Neural cell (in vitro differentiated cells): Measurements from ENCODE around the gene PDZRN3.

Experiments
- EP300 ChIP-seq: fragments of 450-650 bp; conservative IDR thresholded peaks from 2 replicates; pipeline ENCODE4 v1.6.1; 2014; ENCODE audit warnings: antibody characterized with exemption, mild to moderate bottlenecking, moderate library complexity; ENCODE audit not compliant: poor library complexity, severe bottlenecking
- EZH2 ChIP-seq: fragments of 200-600, 300-800 bp; shearing (Covaris generic), sonication (generic); IDR thresholded peaks from 2 replicates; pipeline ENCODE4 v1.6.1; 2014; ENCODE audit warnings: antibody characterized with exemption, low read length, borderline replicate concordance, mild to moderate bottlenecking; ENCODE audit not compliant: insufficient read depth, poor library complexity, severe bottlenecking
- POLR2AphosphoS5 ChIP-seq: IDR thresholded peaks from 2 replicates; pipeline ENCODE4 v1.6.1; 2012
- REST ChIP-seq: IDR thresholded peaks from 2 replicates; pipeline ENCODE4 v1.6.1; 2012; ENCODE audit warnings: borderline replicate concordance
- SMC3 ChIP-seq: fragments of 450-650 bp; conservative IDR thresholded peaks from 2 replicates; pipeline ENCODE4 v1.6.1; 2014; ENCODE audit warnings: antibody characterized with exemption, mild to moderate bottlenecking, moderate library complexity; ENCODE audit not compliant: poor library complexity
- TF ChIP-seq, protein P1 (sequence below): fragments of 450-650 bp; IDR thresholded peaks from 2 replicates; pipeline ENCODE4 v1.5.1; 2014; ENCODE audit warnings: antibody characterized with exemption, mild to moderate bottlenecking, moderate library complexity; ENCODE audit not compliant: poor library complexity, severe bottlenecking

GRCh38 chr3:73448041-73448440 lies 176.7 kb downstream of the PDZRN3 start:
- TF ChIP-seq, protein P1, sequence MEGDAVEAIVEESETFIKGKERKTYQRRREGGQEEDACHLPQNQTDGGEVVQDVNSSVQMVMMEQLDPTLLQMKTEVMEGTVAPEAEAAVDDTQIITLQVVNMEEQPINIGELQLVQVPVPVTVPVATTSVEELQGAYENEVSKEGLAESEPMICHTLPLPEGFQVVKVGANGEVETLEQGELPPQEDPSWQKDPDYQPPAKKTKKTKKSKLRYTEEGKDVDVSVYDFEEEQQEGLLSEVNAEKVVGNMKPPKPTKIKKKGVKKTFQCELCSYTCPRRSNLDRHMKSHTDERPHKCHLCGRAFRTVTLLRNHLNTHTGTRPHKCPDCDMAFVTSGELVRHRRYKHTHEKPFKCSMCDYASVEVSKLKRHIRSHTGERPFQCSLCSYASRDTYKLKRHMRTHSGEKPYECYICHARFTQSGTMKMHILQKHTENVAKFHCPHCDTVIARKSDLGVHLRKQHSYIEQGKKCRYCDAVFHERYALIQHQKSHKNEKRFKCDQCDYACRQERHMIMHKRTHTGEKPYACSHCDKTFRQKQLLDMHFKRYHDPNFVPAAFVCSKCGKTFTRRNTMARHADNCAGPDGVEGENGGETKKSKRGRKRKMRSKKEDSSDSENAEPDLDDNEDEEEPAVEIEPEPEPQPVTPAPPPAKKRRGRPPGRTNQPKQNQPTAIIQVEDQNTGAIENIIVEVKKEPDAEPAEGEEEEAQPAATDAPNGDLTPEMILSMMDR, result no peak
- no peak for TF ChIP-seq EZH2
- no peak for TF ChIP-seq POLR2AphosphoS5
- TF ChIP-seq SMC3, result no peak
- no peak for TF ChIP-seq EP300
- TF ChIP-seq REST, result no peak
